Measurements from ENCODE around the gene LMNB1. TPM values are rescaled to one million over a fixed set of nuclear protein-coding genes. Genes with fewer than 3 reads are reported as not detected.

The LMNB1 gene
- total and polyA plus RNA-seq, 2 of the 13 experiments (the other 11 are each of a cell fraction or from before 2014, with no cell fraction given), result 12.5 to 159 TPM

- TF ChIP-seq PBX3 (CRISPR knock-in tag; IDR thresholded peaks at IDR 0.05; ENCODE audit: borderline replicate concordance), result no peak
These were observed 90.1 kb downstream of the LMNB1 start (continued) for GRCh38 chr5:126866851-126867636.

DNA sequence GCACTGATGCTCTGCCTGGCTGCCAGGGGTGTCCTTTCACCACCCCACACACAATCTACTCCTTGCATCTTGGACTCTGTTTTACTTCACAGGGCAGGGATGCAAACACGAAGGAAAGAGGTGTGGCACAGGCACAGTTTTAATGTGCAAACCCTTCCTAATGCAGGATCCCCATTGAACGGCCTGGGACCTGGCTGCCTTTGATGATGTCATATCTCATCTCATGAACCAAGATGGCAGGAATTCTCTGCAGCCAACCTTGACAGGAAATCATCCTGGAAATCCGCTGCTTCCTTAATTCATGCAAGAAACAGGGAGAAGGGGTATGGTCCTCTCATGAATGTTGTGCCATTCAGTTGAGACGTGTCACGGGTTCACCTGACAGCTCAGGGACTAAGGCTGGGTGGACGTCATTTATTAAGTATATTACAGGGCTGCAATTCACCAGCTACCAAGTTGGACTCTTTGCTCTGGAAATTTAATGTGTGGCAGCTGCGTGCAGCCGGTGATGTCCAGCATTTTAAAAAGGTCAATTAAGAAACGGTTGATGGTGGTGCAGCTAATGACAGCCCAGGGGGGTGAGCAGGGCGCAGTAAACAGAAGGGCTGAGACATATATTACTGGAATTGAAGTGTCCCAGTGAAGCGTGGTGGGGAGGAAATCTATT, 91.5 kb downstream of the LMNB1 start:
- FAIRE-seq, result no peak
- POLR2A ChIA-PET, result no interaction called here
- Histone ChIP-seq H3K4me2 (ENCODE audit: low read depth, low read length) (no peak overlapping the region), H3K27me3 (ENCODE audit: control insufficient read depth in 1 of 2, insufficient read depth in 2 of 2, low read length in 2 of 2) (no peaks in the 10 kb centered on the region), H3K36me3 (replicated peaks in 1 of 2; ENCODE audit: control insufficient read depth in 1 of 2, insufficient read depth in 2 of 2, low read length in 2 of 2) (no peaks in the 10 kb centered on the region; a peak in 1 of 5 replicates), H3K79me2 (ENCODE audit: insufficient read depth, low read length) (no peaks in the 10 kb centered on the region), H3K9me3 (ENCODE audit: low read length) (no peaks in the 10 kb centered on the region), H3K4me3 (replicated peaks in 1 of 3; ENCODE audit: insufficient read depth in 1 of 3, low read depth in 2 of 3, low read length in 3 of 3) (no peak overlapping the region), H2AFZ (ENCODE audit: low read length) (no peak overlapping the region), H4K20me1 (ENCODE audit: insufficient read depth, low read length) (no peaks in the 10 kb centered on the region), H3K27ac (ENCODE audit: extremely low read length, insufficient read depth, low read length) (no peak overlapping the region), H3K9ac (ENCODE audit: insufficient read depth, low read depth, low read length) (no peak overlapping the region), H3K4me1 (ENCODE audit: insufficient read depth, low read length) (no peaks in the 10 kb centered on the region)
- WGBS (ENCODE audit: low lambda C conversion rate), result 90% methylated on average over 11 of the region's 11 CpGs
- no TSS peak for BruUV-seq (replicated peaks)
- ATAC-seq, result no peak
- in situ Hi-C loops (cut with HindIII; ENCODE audit: extremely low pct_ligation_motif_present, low pct_unique_long_range_greater_than_20kb) (no loop called here), intact Hi-C loops (cut with micrococcal nuclease; ENCODE audit: unreplicated experiment) (no loop called here)
- DNase-seq (ENCODE audit: low spot score), result no peak
- CTCF ChIA-PET (ENCODE audit: low intra/inter-chr PET ratio, low total read pairs), result no interaction called here
- TF ChIP-seq, protein P1, sequence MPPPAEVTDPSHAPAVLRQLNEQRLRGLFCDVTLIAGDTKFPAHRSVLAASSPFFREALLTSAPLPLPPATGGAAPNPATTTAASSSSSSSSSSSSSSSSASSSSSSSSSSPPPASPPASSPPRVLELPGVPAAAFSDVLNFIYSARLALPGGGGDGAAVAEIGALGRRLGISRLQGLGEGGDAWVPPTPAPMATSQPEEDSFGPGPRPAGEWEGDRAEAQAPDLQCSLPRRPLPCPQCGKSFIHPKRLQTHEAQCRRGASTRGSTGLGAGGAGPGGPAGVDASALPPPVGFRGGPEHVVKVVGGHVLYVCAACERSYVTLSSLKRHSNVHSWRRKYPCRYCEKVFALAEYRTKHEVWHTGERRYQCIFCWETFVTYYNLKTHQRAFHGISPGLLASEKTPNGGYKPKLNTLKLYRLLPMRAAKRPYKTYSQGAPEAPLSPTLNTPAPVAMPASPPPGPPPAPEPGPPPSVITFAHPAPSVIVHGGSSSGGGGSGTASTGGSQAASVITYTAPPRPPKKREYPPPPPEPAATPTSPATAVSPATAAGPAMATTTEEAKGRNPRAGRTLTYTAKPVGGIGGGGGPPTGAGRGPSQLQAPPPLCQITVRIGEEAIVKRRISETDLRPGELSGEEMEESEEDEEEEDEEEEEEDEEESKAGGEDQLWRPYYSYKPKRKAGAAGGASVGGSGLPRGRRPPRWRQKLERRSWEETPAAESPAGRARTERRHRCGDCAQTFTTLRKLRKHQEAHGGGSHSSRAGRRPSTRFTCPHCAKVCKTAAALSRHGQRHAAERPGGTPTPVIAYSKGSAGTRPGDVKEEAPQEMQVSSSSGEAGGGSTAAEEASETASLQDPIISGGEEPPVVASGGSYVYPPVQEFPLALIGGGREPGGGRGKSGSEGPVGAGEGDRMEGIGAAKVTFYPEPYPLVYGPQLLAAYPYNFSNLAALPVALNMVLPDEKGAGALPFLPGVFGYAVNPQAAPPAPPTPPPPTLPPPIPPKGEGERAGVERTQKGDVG (CRISPR knock-in tag; IDR thresholded peaks at IDR 0.05; ENCODE audit: borderline replicate concordance), result no peak
- TF ChIP-seq ATF7 (IDR thresholded peaks at IDR 0.05) (peak; percentile 65), ATF7 (CRISPR knock-in tag; IDR thresholded peaks at IDR 0.05) (no peak)
- TF ChIP-seq, protein P2, sequence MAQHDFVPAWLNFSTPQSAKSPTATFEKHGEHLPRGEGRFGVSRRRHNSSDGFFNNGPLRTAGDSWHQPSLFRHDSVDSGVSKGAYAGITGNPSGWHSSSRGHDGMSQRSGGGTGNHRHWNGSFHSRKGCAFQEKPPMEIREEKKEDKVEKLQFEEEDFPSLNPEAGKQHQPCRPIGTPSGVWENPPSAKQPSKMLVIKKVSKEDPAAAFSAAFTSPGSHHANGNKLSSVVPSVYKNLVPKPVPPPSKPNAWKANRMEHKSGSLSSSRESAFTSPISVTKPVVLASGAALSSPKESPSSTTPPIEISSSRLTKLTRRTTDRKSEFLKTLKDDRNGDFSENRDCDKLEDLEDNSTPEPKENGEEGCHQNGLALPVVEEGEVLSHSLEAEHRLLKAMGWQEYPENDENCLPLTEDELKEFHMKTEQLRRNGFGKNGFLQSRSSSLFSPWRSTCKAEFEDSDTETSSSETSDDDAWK (CRISPR knock-in tag; IDR thresholded peaks at IDR 0.05), result no peak
- TF ChIP-seq, protein P3, sequence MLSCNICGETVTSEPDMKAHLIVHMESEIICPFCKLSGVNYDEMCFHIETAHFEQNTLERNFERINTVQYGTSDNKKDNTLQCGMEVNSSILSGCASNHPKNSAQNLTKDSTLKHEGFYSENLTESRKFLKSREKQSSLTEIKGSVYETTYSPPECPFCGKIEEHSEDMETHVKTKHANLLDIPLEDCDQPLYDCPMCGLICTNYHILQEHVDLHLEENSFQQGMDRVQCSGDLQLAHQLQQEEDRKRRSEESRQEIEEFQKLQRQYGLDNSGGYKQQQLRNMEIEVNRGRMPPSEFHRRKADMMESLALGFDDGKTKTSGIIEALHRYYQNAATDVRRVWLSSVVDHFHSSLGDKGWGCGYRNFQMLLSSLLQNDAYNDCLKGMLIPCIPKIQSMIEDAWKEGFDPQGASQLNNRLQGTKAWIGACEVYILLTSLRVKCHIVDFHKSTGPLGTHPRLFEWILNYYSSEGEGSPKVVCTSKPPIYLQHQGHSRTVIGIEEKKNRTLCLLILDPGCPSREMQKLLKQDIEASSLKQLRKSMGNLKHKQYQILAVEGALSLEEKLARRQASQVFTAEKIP (CRISPR knock-in tag; IDR thresholded peaks at IDR 0.05; ENCODE audit: borderline replicate concordance), result no peak
